Superior temporal gyrus (tissue), 1 donor: ENCODE measurements around the gene S100A1.

ENCODE experiments used
- DNase-seq: peaks from one replicate; pipeline ENCODE4 v3.0.0-alpha.2; 2016; ENCODE audit errors: extremely low spot score

Gene S100A1

GRCh38 chr1:153610334-153610733 is 17.9 kb upstream of the S100A1 start:
- DNase-seq: no peak

GRCh38 chr1:153610811-153611301 is 17.4 kb upstream of the S100A1 start:
- no peak for DNase-seq

- no peak for DNase-seq
Measured at GRCh38 chr1:153611356-153611755, 16.9 kb upstream of the S100A1 start.

GRCh38 chr1:153612111-153612754 is 16.0 kb upstream of the S100A1 start:
- no peak for DNase-seq

GRCh38 chr1:153612755-153613331 is 15.4 kb upstream of the S100A1 start, which contains the start of gene S100A16:
Gene S100A16, minus strand, starts transcription at chr1:153613137. Its CDS starts 4,986 bp downstream, at chr1:153608151.
- DNase-seq: no peak

GRCh38 chr1:153613406-153613805 is 14.8 kb upstream of the S100A1 start:
- no peak for DNase-seq

GRCh38 chr1:153614189-153614900 is 13.9 kb upstream of the S100A1 start:
- DNase-seq: no peak

DNA sequence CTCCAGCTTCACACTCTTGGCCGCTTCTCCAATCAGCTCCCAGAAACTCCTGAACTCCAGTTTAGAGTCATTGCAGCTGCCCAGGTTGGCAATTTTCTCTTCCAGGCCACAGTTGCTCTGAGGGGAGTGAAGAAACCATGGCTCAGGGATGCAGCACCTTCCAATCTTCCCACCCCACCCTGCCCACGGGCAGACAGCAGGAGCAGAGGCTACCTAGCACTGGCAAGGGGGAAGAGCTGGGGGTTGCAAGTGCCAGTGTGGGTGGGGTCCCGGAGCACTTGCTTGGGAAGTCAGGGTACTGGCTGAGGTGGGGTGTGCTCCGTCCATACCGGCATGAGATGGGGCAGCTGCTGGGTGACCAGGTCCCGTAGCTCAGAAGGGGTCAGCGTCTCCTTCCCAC is 13.3 kb upstream of the S100A1 start:
- DNase-seq: no peak

GRCh38 chr1:153615406-153615805 is 12.8 kb upstream of the S100A1 start:
- DNase-seq: no peak

DNA sequence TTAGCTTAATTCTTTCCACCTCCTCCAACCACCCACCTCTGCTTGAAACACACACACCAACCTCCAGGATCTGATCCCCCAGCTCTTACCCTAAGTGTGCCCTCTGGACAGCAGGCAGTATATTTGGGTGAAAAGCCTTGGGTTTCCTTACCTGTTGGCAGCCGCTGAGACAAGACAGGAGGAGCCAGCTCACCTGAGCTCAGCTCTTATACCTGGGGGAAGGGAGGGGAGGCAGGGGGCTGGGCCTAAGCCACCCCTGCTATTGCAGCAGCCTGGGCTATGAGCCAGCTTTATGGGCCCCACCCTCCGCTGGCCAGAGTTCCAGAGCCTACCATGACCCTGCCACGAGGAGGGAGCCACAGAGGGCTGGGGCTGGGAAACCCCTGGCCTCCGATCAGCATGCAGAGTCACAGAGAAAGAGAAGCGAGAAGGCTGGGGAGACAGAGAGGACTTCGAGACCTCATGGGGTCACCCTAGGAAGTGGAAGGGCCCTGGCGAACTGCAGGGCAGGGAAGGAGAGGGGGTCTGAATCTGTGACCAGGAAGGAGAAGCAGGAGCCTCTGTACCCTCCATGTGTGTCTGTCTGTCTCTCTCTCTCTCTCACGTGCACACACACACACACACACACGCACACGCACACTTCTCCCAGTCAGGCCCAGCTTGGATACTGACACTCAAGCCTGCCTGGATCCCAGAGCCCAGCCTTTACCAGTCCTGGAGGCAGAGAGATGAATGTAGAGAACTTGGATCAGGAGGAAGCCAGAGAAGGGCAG is 11.9 kb upstream of the S100A1 start, which contains the start of gene S100A14:
Gene S100A14, minus strand, starts transcription at position 182 of the 773 bp plus-strand sequence. CDS start 467 bp downstream, outside the sequence.
- DNase-seq: no peak

GRCh38 chr1:153616917-153617311 is 11.3 kb upstream of the S100A1 start:
- DNase-seq: no peak

DNA sequence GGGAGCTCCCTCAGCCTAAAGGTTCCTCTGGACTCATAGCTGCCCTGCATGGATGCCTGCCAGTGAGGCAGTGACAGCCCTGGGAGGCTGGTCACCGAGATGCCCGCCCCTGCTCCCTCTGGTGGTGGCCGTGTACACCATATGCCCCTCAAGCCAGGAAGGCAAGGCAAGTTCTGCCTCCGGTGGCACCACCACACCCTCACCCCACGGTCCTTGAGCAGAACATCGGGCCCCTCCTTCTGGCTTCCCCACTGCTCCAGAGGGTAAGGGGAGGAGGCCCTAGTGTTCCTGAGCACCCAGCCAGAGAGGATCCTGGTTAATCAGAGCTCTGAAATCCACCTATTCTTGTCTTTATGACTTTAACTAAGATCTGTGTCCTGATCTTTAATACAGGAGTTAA is 10.6 kb upstream of the S100A1 start:
- no peak for DNase-seq

DNA sequence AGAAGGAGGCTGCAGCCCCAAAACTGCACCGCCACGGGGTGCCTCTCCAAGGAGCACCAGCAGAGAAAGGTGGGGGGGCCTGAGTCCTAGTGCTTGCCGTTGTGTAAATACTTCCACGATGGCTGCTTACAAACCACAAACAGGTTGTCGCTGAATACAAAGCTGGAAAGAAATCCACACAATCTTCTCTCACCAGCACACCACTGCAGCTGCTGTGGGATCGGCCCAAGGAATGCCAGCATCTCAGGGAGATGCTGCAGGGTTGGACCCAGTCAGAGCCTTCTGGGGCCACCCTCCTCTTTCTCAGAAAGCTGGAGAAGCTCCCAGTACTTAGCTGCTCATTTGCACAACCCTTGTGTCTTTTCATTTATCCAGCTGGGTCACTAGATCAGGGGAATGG is 9.1 kb upstream of the S100A1 start:
- DNase-seq: no peak

GRCh38 chr1:153623101-153623500 is 5.1 kb upstream of the S100A1 start:
- no peak for DNase-seq

GRCh38 chr1:153624965-153625611 is 3.1 kb upstream of the S100A1 start:
- no peak for DNase-seq

GRCh38 chr1:153626477-153626903 is 1.7 kb upstream of the S100A1 start:
- DNase-seq: no peak

DNA sequence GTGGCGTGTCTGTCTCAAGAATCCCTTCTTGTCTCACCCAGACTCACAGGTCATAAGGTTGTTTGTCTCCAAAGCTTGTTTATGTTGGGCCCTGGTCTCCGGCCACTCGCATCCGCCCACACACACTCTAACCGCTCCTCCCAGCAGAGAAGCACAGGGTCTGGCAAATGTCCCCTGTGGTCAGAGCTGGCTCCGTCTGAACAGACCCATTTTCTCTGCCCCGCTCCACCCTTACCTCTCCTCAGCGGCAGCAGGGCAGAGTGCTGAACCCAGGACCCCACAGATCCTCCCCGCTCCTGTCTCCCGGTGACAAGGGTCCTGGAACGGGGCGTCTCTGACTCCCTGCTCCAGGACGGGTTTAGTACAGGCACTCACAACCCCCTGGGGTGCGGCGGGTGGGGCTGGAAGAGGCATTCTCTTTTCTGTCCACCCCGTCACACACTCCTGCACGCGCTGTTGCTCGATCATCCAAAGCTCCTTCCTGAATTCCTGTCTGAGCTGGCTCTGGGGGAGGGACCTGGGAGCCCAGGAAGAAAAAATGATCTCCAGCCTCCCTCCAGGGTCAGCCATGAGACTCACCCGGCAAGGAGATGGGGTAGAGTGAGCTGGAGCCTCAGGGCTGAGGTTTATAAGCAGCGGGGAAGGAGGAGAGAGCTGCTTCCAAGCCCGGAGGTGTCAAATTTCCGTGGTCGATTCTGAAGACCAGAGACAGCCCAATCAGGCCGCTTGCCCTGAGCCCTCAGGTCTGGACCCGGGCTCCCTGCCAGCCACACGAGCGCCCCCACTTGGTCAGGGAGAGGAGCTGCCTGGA is 1.1 kb upstream of the S100A1 start, which contains the start of gene S100A13:
Gene S100A13, minus strand, starts transcription at position 602 of the 811 bp plus-strand sequence. CDS start 1,033 bp downstream, outside the sequence.
- peak; percentile 57 for DNase-seq

GRCh38 chr1:153628638-153629342 is 556 bp downstream of the S100A1 start:
- no peak for DNase-seq

GRCh38 chr1:153629343-153629665 is 1.1 kb downstream of the S100A1 start:
- DNase-seq: no peak

- no peak for DNase-seq
Measured at GRCh38 chr1:153629971-153630370, 1.7 kb downstream of the S100A1 start.
